Caco-2 (cell line): ENCODE results near the gene HOXB6. TPM values are rescaled to one million over a fixed set of nuclear protein-coding genes. Genes with fewer than 3 reads are reported as not detected.

ENCODE experiments used
- BruUV-seq: library from RNA; stranded (reverse); fragments of 400-500 nt; replicated peaks from 2 replicates; lab custom pipeline; 2021; lab: Mats Ljungman, UMichigan
- CTCF ChIA-PET: fragments of 300-600 bp; sonication (Branson Sonifier 250); formaldehyde crosslinking; loops from one replicate; lab custom pipeline; 2022; ENCODE audit warnings: antibody characterized with exemption; lab: Charles Lee
- POLR2A ChIA-PET: fragments of 300-600 bp; sonication (Branson Sonifier 250); formaldehyde crosslinking; loops from one replicate; lab custom pipeline; 2022; ENCODE audit warnings: antibody characterized with exemption; lab: Charles Lee
- DNase-seq, 2 experiments: peaks; one replicate each; pipeline versions ENCODE4 v3.0.0 to v3.0.0-alpha.2; 2020 to 2022
- H3K27me3 ChIP-seq: replicated peaks from 2 replicates; pipeline ENCODE4 v1.6.0; 2011; ENCODE audit warnings: low read length; ENCODE audit not compliant: control insufficient read depth, insufficient read depth
- H3K36me3 ChIP-seq: 2 replicates; pipeline ENCODE4 v1.5.1; 2011; ENCODE audit warnings: low read length; ENCODE audit not compliant: control insufficient read depth, insufficient read depth
- H3K4me1 ChIP-seq: fragments of 250-450 bp; sonication (Bioruptor Pico); 2 replicates; pipeline ENCODE4 v1.5.1; 2020; ENCODE audit warnings: mild to moderate bottlenecking
- H3K4me3 ChIP-seq: 2 replicates; pipeline ENCODE4 v1.5.1; 2011; ENCODE audit warnings: low read depth, mild to moderate bottlenecking, control low read depth, low read length
- H3K9me3 ChIP-seq: fragments of 250-450 bp; sonication (Bioruptor Pico); 2 replicates; pipeline ENCODE4 v1.5.1; 2020; ENCODE audit warnings: mild to moderate bottlenecking, moderate library complexity
- H3K27ac Mint-ChIP-seq: one replicate; pipeline ENCODE4 v1.8.0; 2022; ENCODE audit warnings: mixed read lengths; ENCODE audit not compliant: unreplicated experiment
- H3K27me3 Mint-ChIP-seq: one replicate; pipeline ENCODE4 v1.8.0; 2022; ENCODE audit warnings: mixed read lengths; ENCODE audit not compliant: insufficient read depth, unreplicated experiment
- H3K36me3 Mint-ChIP-seq: one replicate; pipeline ENCODE4 v1.8.0; 2022; ENCODE audit warnings: mild to moderate bottlenecking, mixed read lengths; ENCODE audit not compliant: insufficient read depth, unreplicated experiment
- H3K4me1 Mint-ChIP-seq: one replicate; pipeline ENCODE4 v1.8.0; 2022; ENCODE audit warnings: low read depth, mixed read lengths; ENCODE audit not compliant: unreplicated experiment
- H3K4me3 Mint-ChIP-seq: one replicate; pipeline ENCODE4 v1.8.0; 2022; ENCODE audit warnings: mild to moderate bottlenecking, moderate library complexity, mixed read lengths; ENCODE audit not compliant: unreplicated experiment
- H3K9me3 Mint-ChIP-seq: one replicate; pipeline ENCODE4 v1.8.0; 2022; ENCODE audit warnings: mixed read lengths; ENCODE audit not compliant: unreplicated experiment
- CTCF ChIP-seq, 2 experiments: fragments of 200-600 bp in 1 of 2; IDR thresholded peaks; 1 replicate in 1 of 2; 2 replicates in 1 of 2; pipeline versions ENCODE4 v1.5.1 to v1.8.0; 2011 to 2022; ENCODE audit warnings: antibody characterized with exemption in 1 of 2, control low read depth in 1 of 2, inconsistent platforms in 1 of 2, low read depth in 1 of 2, low read length in 1 of 2, mild to moderate bottlenecking in 1 of 2, moderate library complexity in 1 of 2; ENCODE audit not compliant: insufficient read depth in 1 of 2, severe bottlenecking in 1 of 2, unreplicated experiment in 1 of 2
- intact Hi-C: fragments of 100-400 bp; cut with micrococcal nuclease; formaldehyde crosslinking; loops from one replicate; pipeline ENCODE4 v1.10.0; 2022; ENCODE audit not compliant: unreplicated experiment
- total RNA-seq: library from RNA; stranded (reverse); gene quantifications from 2 replicates; pipeline ENCODE4 v1.2.3, GENCODE V29; 2022

HOXB6 gene
- total RNA-seq, 1 experiment from 2014 or later = 1.9 TPM

- intact Hi-C loops = no loop called here
- no peak for DNase-seq
- Mint-ChIP-seq H3K4me3 (no peak overlapping the region), H3K27me3 (no peaks in the 10 kb centered on the region), H3K27ac (no peak overlapping the region), H3K36me3 (no peaks in the 10 kb centered on the region), H3K4me1 (no peaks in the 10 kb centered on the region), H3K9me3 (no peaks in the 10 kb centered on the region)
- H3K4me3 ChIP-seq = no peak overlapping the region
- no peak for TF ChIP-seq CTCF (IDR thresholded peaks at IDR 0.05; ENCODE audit: insufficient read depth in 1 of 2, low read depth in 1 of 2, low read length in 1 of 2, severe bottlenecking in 1 of 2, unreplicated experiment in 1 of 2)
- BruUV-seq = no TSS peak
- H3K9me3 ChIP-seq = no peaks in the 10 kb centered on the region
- POLR2A ChIA-PET = no interaction called here
- H3K27me3 ChIP-seq = no peaks in the 10 kb centered on the region
- CTCF ChIA-PET = interaction anchor here (0.6 to 0.8 kb wide), 3 partner anchors 42 to 505 kb away, joined by 3 to 4 read pairs (median 4); no protein-coding TSS in a partner anchor
- no peaks in the 10 kb centered on the region for H3K36me3 ChIP-seq
- H3K4me1 ChIP-seq = peaks cover 17% of the 10 kb centered on the region
Measured at GRCh38 chr17:48570325-48571023, 34.3 kb downstream of the HOXB6 start.

GRCh38 chr17:48569674-48570324, 35.0 kb downstream of the HOXB6 start:
- BruUV-seq = no TSS peak
- Mint-ChIP-seq H3K4me1 (no peaks in the 10 kb centered on the region), H3K9me3 (no peaks in the 10 kb centered on the region), H3K27ac (no peak overlapping the region), H3K4me3 (no peak overlapping the region), H3K36me3 (no peaks in the 10 kb centered on the region), H3K27me3 (no peaks in the 10 kb centered on the region)
- ChIA-PET CTCF (interaction anchor here (0.8 kb wide), 2 partner anchors 43 to 69 kb away, joined by 3 to 4 read pairs; no protein-coding TSS in a partner anchor), POLR2A (no interaction called here)
- H3K36me3 ChIP-seq = no peaks in the 10 kb centered on the region
- no peaks in the 10 kb centered on the region for H3K9me3 ChIP-seq
- peaks cover 17% of the 10 kb centered on the region for H3K4me1 ChIP-seq
- H3K27me3 ChIP-seq = no peaks in the 10 kb centered on the region
- H3K4me3 ChIP-seq = no peak overlapping the region
- intact Hi-C loops = no loop called here
- DNase-seq = no peak
- no peak for TF ChIP-seq CTCF (IDR thresholded peaks at IDR 0.05; ENCODE audit: insufficient read depth in 1 of 2, low read depth in 1 of 2, low read length in 1 of 2, severe bottlenecking in 1 of 2, unreplicated experiment in 1 of 2)

GRCh38 chr17:48569240-48569582, 35.6 kb downstream of the HOXB6 start:
- Mint-ChIP-seq H3K4me1 (no peaks in the 10 kb centered on the region), H3K27ac (no peak overlapping the region), H3K27me3 (no peaks in the 10 kb centered on the region), H3K36me3 (no peaks in the 10 kb centered on the region), H3K9me3 (no peaks in the 10 kb centered on the region), H3K4me3 (no peak overlapping the region)
- CTCF ChIA-PET = no interaction called here
- POLR2A ChIA-PET = no interaction called here
- DNase-seq = no peak
- H3K9me3 ChIP-seq = no peaks in the 10 kb centered on the region
- H3K36me3 ChIP-seq = no peaks in the 10 kb centered on the region
- H3K4me3 ChIP-seq = no peak overlapping the region
- BruUV-seq = no TSS peak
- intact Hi-C loops = no loop called here
- H3K27me3 ChIP-seq = no peaks in the 10 kb centered on the region
- H3K4me1 ChIP-seq = peaks cover 17% of the 10 kb centered on the region
- no peak for TF ChIP-seq CTCF (IDR thresholded peaks at IDR 0.05; ENCODE audit: insufficient read depth in 1 of 2, low read depth in 1 of 2, low read length in 1 of 2, severe bottlenecking in 1 of 2, unreplicated experiment in 1 of 2)
